ENCODE results near the gene DTWD2. TPM values are rescaled to one million over a fixed set of nuclear protein-coding genes. Genes with fewer than 3 reads are reported as not detected.
"Not testable (repeated sequence)": the region's sequence is repeated elsewhere in the genome, so short reads cannot be mapped to it uniquely, and the experiment has no call there.

DTWD2 gene
- total and polyA plus RNA-seq, 12 donors, result 1.1 to 23.6 (median 8.5) TPM

- no peaks in the 10 kb centered on the region for H3K9me3 ChIP-seq (replicated peaks in 1 of 3)
- H3K4me3 ChIP-seq, result no peak overlapping the region
- H3K36me3 ChIP-seq (replicated peaks in 1 of 2), result no peaks in the 10 kb centered on the region
- no peak for DNase-seq
- intact Hi-C loops (cut with DNase I), result no loop called here
- no peaks in the 10 kb centered on the region for H3K27me3 ChIP-seq
- no peaks in the 10 kb centered on the region for H3K4me1 ChIP-seq (replicated peaks in 1 of 2)
- TF ChIP-seq CTCF (IDR thresholded peaks at IDR 0.05) (no peak), POLR2A (IDR thresholded peaks at IDR 0.05) (no peak)
- no peak overlapping the region for H3K27ac ChIP-seq
These were observed 125.0 kb downstream of the DTWD2 start for GRCh38 chr5:118863345-118863744.

DNA sequence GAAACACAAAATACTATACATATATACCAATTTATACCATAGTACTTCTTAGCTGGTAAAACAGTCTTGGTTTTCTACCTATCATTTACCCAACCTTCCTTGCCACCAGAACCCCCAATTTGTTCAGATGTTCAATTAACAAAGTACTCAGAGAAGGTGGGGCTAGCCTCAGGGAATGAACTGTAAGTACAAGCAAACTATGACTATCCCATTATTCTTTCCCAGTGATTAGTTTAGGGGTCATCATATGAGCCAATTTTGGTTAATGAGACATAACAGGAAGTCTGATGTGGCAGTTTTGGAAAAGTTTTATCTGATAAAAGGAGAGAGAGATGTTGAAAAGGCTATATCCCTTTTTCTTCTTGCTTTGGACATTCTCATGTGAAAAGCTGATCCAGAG, 125.8 kb downstream of the DTWD2 start:
- Histone ChIP-seq H3K4me1 (replicated peaks in 1 of 2) (no peaks in the 10 kb centered on the region), H3K27ac (no peak overlapping the region), H3K4me3 (no peak overlapping the region), H3K9me3 (replicated peaks in 1 of 3) (no peaks in the 10 kb centered on the region), H3K27me3 (no peaks in the 10 kb centered on the region), H3K36me3 (replicated peaks in 1 of 2) (no peaks in the 10 kb centered on the region)
- intact Hi-C loops (cut with DNase I), result no loop called here
- DNase-seq, result no peak
- TF ChIP-seq POLR2A (IDR thresholded peaks at IDR 0.05) (no peak), CTCF (IDR thresholded peaks at IDR 0.05) (no peak)

DNA sequence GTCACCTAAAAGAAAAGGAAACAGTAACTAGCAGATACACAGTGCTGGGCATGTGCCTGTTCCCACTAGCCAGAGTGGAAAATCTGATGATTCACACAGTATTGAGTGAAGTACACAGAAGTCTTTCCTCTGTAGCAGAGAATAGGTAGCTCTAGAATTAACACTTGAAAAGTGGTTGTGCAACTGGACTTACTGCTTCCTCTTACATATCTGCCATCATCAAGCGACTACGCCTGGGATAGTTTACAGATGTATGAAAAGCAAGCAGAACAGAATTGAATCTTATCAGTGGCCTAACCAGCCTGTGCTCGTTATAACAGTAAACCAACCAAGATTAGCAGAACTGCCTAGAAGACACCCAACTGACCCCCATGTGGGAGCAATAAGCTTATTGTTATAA, 130.6 kb downstream of the DTWD2 start:
- WGBS, 4 donors, result 82 to 100% (median 85%) methylated on average over 3 of the region's 3 CpGs
- no peaks in the 10 kb centered on the region for H3K36me3 ChIP-seq (replicated peaks in 1 of 2)
- DNase-seq, result peak in 1 of 7 donors; percentile 11
- intact Hi-C loops (cut with DNase I), result no loop called here
- TF ChIP-seq CTCF (IDR thresholded peaks at IDR 0.05) (no peak), POLR2A (IDR thresholded peaks at IDR 0.05) (no peak)
- H3K9me3 ChIP-seq (replicated peaks in 1 of 3), result no peaks in the 10 kb centered on the region
- no peak overlapping the region for H3K27ac ChIP-seq
- no peaks in the 10 kb centered on the region for H3K4me1 ChIP-seq (replicated peaks in 1 of 2)
- H3K27me3 ChIP-seq, result no peaks in the 10 kb centered on the region
- H3K4me3 ChIP-seq, result no peak overlapping the region

- no peaks in the 10 kb centered on the region for H3K36me3 ChIP-seq (replicated peaks in 1 of 2)
- no peaks in the 10 kb centered on the region for H3K4me1 ChIP-seq (replicated peaks in 1 of 2)
- TF ChIP-seq CTCF (IDR thresholded peaks at IDR 0.05) (no peak), POLR2A (IDR thresholded peaks at IDR 0.05) (no peak)
- no peak overlapping the region for H3K27ac ChIP-seq
- no peaks in the 10 kb centered on the region for H3K27me3 ChIP-seq
- WGBS, 4 donors, result 74 to 88% (median 76%) methylated on average over 5 of the region's 5 CpGs
- DNase-seq, result no peak
- intact Hi-C loops (cut with DNase I), result no loop called here
- no peaks in the 10 kb centered on the region for H3K9me3 ChIP-seq (replicated peaks in 1 of 3)
- no peak overlapping the region for H3K4me3 ChIP-seq
These were observed 133.5 kb downstream of the DTWD2 start for GRCh38 chr5:118854819-118855218.

- DNase-seq; H3K27me3 ChIP-seq; H3K36me3 ChIP-seq (replicated peaks in 1 of 2); H3K27ac ChIP-seq; H3K4me1 ChIP-seq (replicated peaks in 1 of 2); H3K9me3 ChIP-seq (replicated peaks in 1 of 3); H3K4me3 ChIP-seq; intact Hi-C loops (cut with DNase I): not testable (repeated sequence)
- WGBS, 4 donors, result 94 to 98% (median 95%) methylated on average over 4 of the region's 4 CpGs
These were observed 136.6 kb downstream of the DTWD2 start for GRCh38 chr5:118851785-118852184.

- intact Hi-C loops (cut with DNase I); H3K36me3 ChIP-seq (replicated peaks in 1 of 2): not testable (repeated sequence)
- WGBS, 4 donors, result 92 to 96% (median 95%) methylated on average over 1 of the region's 1 CpG
These were observed 138.8 kb downstream of the DTWD2 start for GRCh38 chr5:118849507-118849906.

More at GRCh38 chr5:118849507-118849906, 138.8 kb downstream of the DTWD2 start:
- H3K27ac ChIP-seq; H3K27me3 ChIP-seq; DNase-seq; H3K4me1 ChIP-seq (replicated peaks in 1 of 2); H3K4me3 ChIP-seq; H3K9me3 ChIP-seq (replicated peaks in 1 of 3): not testable (repeated sequence)

Measured in adrenal gland (tissue), 12 donors.